Measurements from ENCODE around the gene HMMR.
"Not testable (repeated sequence)": the region's sequence is repeated elsewhere in the genome, so short reads cannot be mapped to it uniquely, and the experiment has no call there.

HMMR gene

GRCh38 chr5:163460562-163461171 is at the start of gene HMMR:
TSS of gene HMMR (plus strand) at chr5:163460632. CDS start at chr5:163460693, 61 bp downstream.
- peak within 1 kb of the TSS; percentile 73 for H3K4me2 ChIP-seq
- H2AFZ ChIP-seq (ENCODE audit: low read depth): peak within 1 kb of the TSS; percentile 59
- no peak within 1 kb of the TSS for H3K4me3 ChIP-seq (IDR thresholded peaks at IDR 0.05; ENCODE audit: insufficient read depth, low read depth, low read length)
- H3K27me3 ChIP-seq (ENCODE audit: insufficient read depth, low read depth): no peaks in the 10 kb centered on the region
- H3K9ac ChIP-seq: peak within 1 kb of the TSS; percentile 93
- peaks cover 28% of the 10 kb centered on the region for H3K4me1 ChIP-seq (ENCODE audit: low read depth, poor library complexity, severe bottlenecking)
- peak within 1 kb of the TSS; percentile 95 for H3K27ac ChIP-seq
- no peaks in the 10 kb centered on the region for H4K20me1 ChIP-seq (ENCODE audit: insufficient read depth)
- TF ChIP-seq CTCF (conservative IDR thresholded peaks at IDR 0.05; ENCODE audit: low read depth, low read length): no peak
- no peaks in the 10 kb centered on the region for H3K36me3 ChIP-seq (ENCODE audit: insufficient read depth)
- peaks cover 42% of the 10 kb centered on the region for H3K79me2 ChIP-seq (ENCODE audit: insufficient read depth, low read depth)

- H3K27ac ChIP-seq; H3K4me3 ChIP-seq (IDR thresholded peaks at IDR 0.05; ENCODE audit: insufficient read depth, low read depth, low read length); H2AFZ ChIP-seq (ENCODE audit: low read depth); H4K20me1 ChIP-seq (ENCODE audit: insufficient read depth); H3K27me3 ChIP-seq (ENCODE audit: insufficient read depth, low read depth); H3K4me1 ChIP-seq (ENCODE audit: low read depth, poor library complexity, severe bottlenecking); H3K4me2 ChIP-seq; H3K36me3 ChIP-seq (ENCODE audit: insufficient read depth); H3K9ac ChIP-seq; H3K79me2 ChIP-seq (ENCODE audit: insufficient read depth, low read depth): not testable (repeated sequence)
Measured at GRCh38 chr5:163415673-163416072, 44.8 kb upstream of the HMMR start.

- no peak for TF ChIP-seq CTCF (conservative IDR thresholded peaks at IDR 0.05; ENCODE audit: low read depth, low read length)
- no peaks in the 10 kb centered on the region for H3K4me1 ChIP-seq (ENCODE audit: low read depth, poor library complexity, severe bottlenecking)
- H3K27me3 ChIP-seq (ENCODE audit: insufficient read depth, low read depth): no peaks in the 10 kb centered on the region
- no peak overlapping the region for H3K9ac ChIP-seq
- H4K20me1 ChIP-seq (ENCODE audit: insufficient read depth): no peaks in the 10 kb centered on the region
- no peaks in the 10 kb centered on the region for H3K36me3 ChIP-seq (ENCODE audit: insufficient read depth)
- no peak overlapping the region for H2AFZ ChIP-seq (ENCODE audit: low read depth)
- H3K79me2 ChIP-seq (ENCODE audit: insufficient read depth, low read depth): no peaks in the 10 kb centered on the region
- H3K4me3 ChIP-seq (IDR thresholded peaks at IDR 0.05; ENCODE audit: insufficient read depth, low read depth, low read length): no peak overlapping the region
- H3K27ac ChIP-seq: no peak overlapping the region
- no peak overlapping the region for H3K4me2 ChIP-seq
Measured at GRCh38 chr5:163424836-163425235, 35.6 kb upstream of the HMMR start.

- not testable (repeated sequence) for H3K27me3 ChIP-seq (ENCODE audit: insufficient read depth, low read depth); H3K79me2 ChIP-seq (ENCODE audit: insufficient read depth, low read depth); H3K4me2 ChIP-seq; H3K9ac ChIP-seq; H2AFZ ChIP-seq (ENCODE audit: low read depth); H3K4me3 ChIP-seq (IDR thresholded peaks at IDR 0.05; ENCODE audit: insufficient read depth, low read depth, low read length); H3K4me1 ChIP-seq (ENCODE audit: low read depth, poor library complexity, severe bottlenecking); H4K20me1 ChIP-seq (ENCODE audit: insufficient read depth); H3K36me3 ChIP-seq (ENCODE audit: insufficient read depth); H3K27ac ChIP-seq
Measured at GRCh38 chr5:163426128-163426527, 34.3 kb upstream of the HMMR start.

- Histone ChIP-seq H3K4me1 (ENCODE audit: low read depth, poor library complexity, severe bottlenecking) (peaks cover 4% of the 10 kb centered on the region), H2AFZ (ENCODE audit: low read depth) (no peak overlapping the region), H3K36me3 (ENCODE audit: insufficient read depth) (no peaks in the 10 kb centered on the region), H3K79me2 (ENCODE audit: insufficient read depth, low read depth) (peaks cover 2% of the 10 kb centered on the region; the same call in 1 of the 2 replicates), H3K27me3 (ENCODE audit: insufficient read depth, low read depth) (no peaks in the 10 kb centered on the region), H3K9ac (no peak overlapping the region), H4K20me1 (ENCODE audit: insufficient read depth) (no peaks in the 10 kb centered on the region), H3K4me3 (IDR thresholded peaks at IDR 0.05; ENCODE audit: insufficient read depth, low read depth, low read length) (no peak overlapping the region), H3K27ac (no peak overlapping the region), H3K4me2 (no peak overlapping the region)
- no peak for TF ChIP-seq CTCF (conservative IDR thresholded peaks at IDR 0.05; ENCODE audit: low read depth, low read length)
Measured at GRCh38 chr5:163432544-163432943, 27.9 kb upstream of the HMMR start.
